Heart right ventricle (tissue), 16 donors: Measurements from ENCODE around the gene RPL36AL. TPM values are rescaled to one million over a fixed set of nuclear protein-coding genes. Genes with fewer than 3 reads are reported as not detected.
"Not testable (repeated sequence)": the region's sequence is repeated elsewhere in the genome, so short reads cannot be mapped to it uniquely, and the experiment has no call there.

Experiments used
- ATAC-seq, 8 donors: fragments of 200-7000 bp; cut with Tn5 transposase; one replicate each; pipeline ENCODE4 v1.9.1; 2020; ENCODE audit warnings: mild to moderate bottlenecking in 8 of 8, moderate library complexity in 8 of 8, moderate number of reproducible peaks in 1 of 8
- DNase-seq, 2 donors: peaks; one replicate each; pipeline ENCODE4 v3.0.0-alpha.2; 2020
- H3K27ac ChIP-seq, 10 donors: fragments of 200-600 bp; sonication (generic) in 2 of 10; one replicate each; pipeline versions ENCODE4 v1.5.0 to v1.8.0; 2020 to 2022; ENCODE audit warnings: mild to moderate bottlenecking in 3 of 10
- H3K27me3 ChIP-seq, 7 donors: fragments of 200-600 bp; one replicate each; pipeline ENCODE4 v1.8.0; 2021 to 2022; ENCODE audit warnings: mild to moderate bottlenecking in 2 of 7
- H3K36me3 ChIP-seq, 9 donors: fragments of 200-600 bp; sonication (generic) in 1 of 9; one replicate each; pipeline versions ENCODE4 v1.5.0 to v1.8.0; 2020 to 2022; ENCODE audit warnings: mild to moderate bottlenecking in 2 of 9
- H3K4me1 ChIP-seq, 9 donors: fragments of 200-600 bp; sonication (generic) in 1 of 9; one replicate each; pipeline versions ENCODE4 v1.5.0 to v1.8.0; 2020 to 2022; ENCODE audit warnings: mild to moderate bottlenecking in 4 of 9
- H3K4me3 ChIP-seq, 10 donors: fragments of 200-600 bp; sonication (generic) in 2 of 10; one replicate each; pipeline versions ENCODE4 v1.5.0 to v1.8.0; 2020 to 2022; ENCODE audit warnings: mild to moderate bottlenecking in 7 of 10, moderate library complexity in 2 of 10
- H3K9me3 ChIP-seq, 11 donors: fragments of 200-600 bp in 10 of 11; sonication (generic) in 2 of 11; one replicate each; pipeline versions ENCODE4 v1.5.0 to v1.8.0; 2013 to 2022; ENCODE audit warnings: mild to moderate bottlenecking in 2 of 11, control low read depth in 1 of 11, moderate library complexity in 1 of 11
- WGBS, 2 donors: extraction: QIAGEN DNeasy Blood & Tissue Kit; methylation state at CpG; one replicate each; pipeline ENCODE4 v1.1.7; 2013; ENCODE audit warnings: inconsistent platforms in 1 of 2; 5-methylcytosine and 5-hydroxymethylcytosine counted together
- intact Hi-C, 10 donors: fragments of 100-400 bp; cut with DNase I; formaldehyde crosslinking; loops; one replicate each; pipeline versions ENCODE4 v1.11.1 to v1.14.2; 2022
- polyA plus RNA-seq, 2 donors: library from polyadenylated mRNA; stranded (reverse); fragments of 200-250 nt; gene quantifications; one replicate each; pipeline ENCODE4 v1.2.3, GENCODE V29; 2013
- total RNA-seq, 10 donors: library from RNA; stranded (reverse); fragmentation: NEBNext Ultra II Directional in 3 of 10; extraction: Animal tissue kit (Norgen Biotek cat#: 25700) in 3 of 10; gene quantifications; one replicate each; pipeline versions ENCODE4 v1.2.1 to v1.2.4, GENCODE V29; 2021 to 2023
- TF ChIP-seq, protein P1 (sequence below), 9 donors: fragments of 200-600 bp; sonication (generic) in 2 of 9; IDR thresholded peaks; one replicate each; pipeline versions ENCODE4 v1.5.0 to v1.8.0; 2021 to 2022; ENCODE audit warnings: antibody characterized with exemption in 9 of 9, mild to moderate bottlenecking in 5 of 9, moderate library complexity in 1 of 9
- donor health status: Arrhythmogenic right ventricular cardiomyopathy.
- donor health status: ischemic (EF 13 %, LVEDD 7.1; RV severe dilation, severe dysfunction).
- donor health status: healthy with polysubstance abuse.
- donor health status: DM: no; HTN: yes; CAD: no.
- donor health status: DM: no; HTN: no; CAD: no.
- donor health status: ischemic (EF 25% LVEDD 6.9; RV normal size, moderate dysfunction).
- donor health status: ischemic (EF 25% LVEDD 5.7; RV mildly dilated, moderate dysfunction).
- donor health status: healthy.
- donor health status: DM: yes; HTN: yes; CAD: no.
- donor health status: Ischemic cardiomyopathy.
- donor health status: ischemic (EF 35%, LVEDD 5.7; RV mildly dilated, moderate dysfunction).
- donor health status: nonischemic (EF 11% LVEDD 7.7; RV severe dilation, severe dysfunction).
- donor health status: DM: yes; HTN: yes; CAD: no.
- donor health status: PGD.
- donor health status: ischemic (EF 29% LVEDD 5.4; RV normal size, mild dysfunction).
- donor health status: nonischemic (EF 23%, LVEDD 6.1; RV moderate dilation, normal function).

RPL36AL gene
- total and polyA plus RNA-seq, 12 donors, result 103 to 562 (median 128) TPM

DNA sequence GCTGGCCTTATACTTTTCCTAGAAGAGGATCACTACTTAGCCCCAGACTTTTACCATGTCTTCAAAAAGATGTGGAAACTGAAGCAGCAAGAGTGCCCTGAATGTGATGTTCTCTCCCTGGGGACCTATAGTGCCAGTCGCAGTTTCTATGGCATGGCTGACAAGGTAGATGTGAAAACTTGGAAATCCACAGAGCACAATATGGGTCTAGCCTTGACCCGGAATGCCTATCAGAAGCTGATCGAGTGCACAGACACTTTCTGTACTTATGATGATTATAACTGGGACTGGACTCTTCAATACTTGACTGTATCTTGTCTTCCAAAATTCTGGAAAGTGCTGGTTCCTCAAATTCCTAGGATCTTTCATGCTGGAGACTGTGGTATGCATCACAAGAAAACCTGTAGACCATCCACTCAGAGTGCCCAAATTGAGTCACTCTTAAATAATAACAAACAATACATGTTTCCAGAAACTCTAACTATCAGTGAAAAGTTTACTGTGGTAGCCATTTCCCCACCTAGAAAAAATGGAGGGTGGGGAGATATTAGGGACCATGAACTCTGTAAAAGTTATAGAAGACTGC lies 1.7 kb upstream of the RPL36AL start:
- DNase-seq (no peak), ATAC-seq (no peak)
- no peaks in the 10 kb centered on the region for H3K27me3 ChIP-seq
- 51 to 54% methylated on average over 3 of the region's 3 CpGs for WGBS, 2 donors
- H3K4me1 ChIP-seq, result peaks cover 0 to 63% (median 41%) of the 10 kb centered on the region in 9 donors
- H3K27ac ChIP-seq, result peak overlapping the region in 1 of 10 donors; percentile 92
- intact Hi-C loops, result loop anchor here in 1 of 10 donors (5.0 kb wide), 1 partner anchor 145 kb away; the partner anchor contains the start of gene KLHDC2
- TF ChIP-seq, protein P1, sequence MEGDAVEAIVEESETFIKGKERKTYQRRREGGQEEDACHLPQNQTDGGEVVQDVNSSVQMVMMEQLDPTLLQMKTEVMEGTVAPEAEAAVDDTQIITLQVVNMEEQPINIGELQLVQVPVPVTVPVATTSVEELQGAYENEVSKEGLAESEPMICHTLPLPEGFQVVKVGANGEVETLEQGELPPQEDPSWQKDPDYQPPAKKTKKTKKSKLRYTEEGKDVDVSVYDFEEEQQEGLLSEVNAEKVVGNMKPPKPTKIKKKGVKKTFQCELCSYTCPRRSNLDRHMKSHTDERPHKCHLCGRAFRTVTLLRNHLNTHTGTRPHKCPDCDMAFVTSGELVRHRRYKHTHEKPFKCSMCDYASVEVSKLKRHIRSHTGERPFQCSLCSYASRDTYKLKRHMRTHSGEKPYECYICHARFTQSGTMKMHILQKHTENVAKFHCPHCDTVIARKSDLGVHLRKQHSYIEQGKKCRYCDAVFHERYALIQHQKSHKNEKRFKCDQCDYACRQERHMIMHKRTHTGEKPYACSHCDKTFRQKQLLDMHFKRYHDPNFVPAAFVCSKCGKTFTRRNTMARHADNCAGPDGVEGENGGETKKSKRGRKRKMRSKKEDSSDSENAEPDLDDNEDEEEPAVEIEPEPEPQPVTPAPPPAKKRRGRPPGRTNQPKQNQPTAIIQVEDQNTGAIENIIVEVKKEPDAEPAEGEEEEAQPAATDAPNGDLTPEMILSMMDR (IDR thresholded peaks at IDR 0.05), result no peak
- no peaks in the 10 kb centered on the region for H3K9me3 ChIP-seq
- peaks cover 0 to 51% (median 12%) of the 10 kb centered on the region in 9 donors for H3K36me3 ChIP-seq
- peak overlapping the region in 9 of 10 donors; percentile 63 to 97 (median 91) for H3K4me3 ChIP-seq

DNA sequence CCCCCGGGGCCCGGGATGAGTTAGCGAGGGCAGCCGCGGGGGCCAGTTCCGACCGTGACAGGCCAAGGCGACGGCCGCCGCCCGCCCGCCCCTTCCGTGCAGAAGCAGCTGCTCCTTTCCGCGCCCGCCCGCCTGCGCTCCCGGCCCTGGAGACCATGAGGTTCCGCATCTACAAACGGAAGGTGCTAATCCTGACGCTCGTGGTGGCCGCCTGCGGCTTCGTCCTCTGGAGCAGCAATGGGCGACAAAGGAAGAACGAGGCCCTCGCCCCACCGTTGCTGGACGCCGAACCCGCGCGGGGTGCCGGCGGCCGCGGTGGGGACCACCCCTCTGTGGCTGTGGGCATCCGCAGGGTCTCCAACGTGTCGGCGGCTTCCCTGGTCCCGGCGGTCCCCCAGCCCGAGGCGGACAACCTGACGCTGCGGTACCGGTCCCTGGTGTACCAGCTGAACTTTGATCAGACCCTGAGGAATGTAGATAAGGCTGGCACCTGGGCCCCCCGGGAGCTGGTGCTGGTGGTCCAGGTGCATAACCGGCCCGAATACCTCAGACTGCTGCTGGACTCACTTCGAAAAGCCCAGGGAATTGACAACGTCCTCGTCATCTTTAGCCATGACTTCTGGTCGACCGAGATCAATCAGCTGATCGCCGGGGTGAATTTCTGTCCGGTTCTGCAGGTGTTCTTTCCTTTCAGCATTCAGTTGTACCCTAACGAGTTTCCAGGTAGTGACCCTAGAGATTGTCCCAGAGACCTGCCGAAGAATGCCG lies 872 bp upstream of the RPL36AL start:
- TF ChIP-seq, protein P1 (IDR thresholded peaks at IDR 0.05), result peak in 1 of 9 donors; percentile 13
- Histone ChIP-seq H3K9me3 (no peaks in the 10 kb centered on the region), H3K36me3 (peaks cover 0 to 51% (median 11%) of the 10 kb centered on the region in 9 donors), H3K27me3 (no peaks in the 10 kb centered on the region), H3K27ac (peak overlapping the region; percentile 72 to 98 (median 94)), H3K4me1 (peaks cover 0 to 64% (median 41%) of the 10 kb centered on the region in 9 donors), H3K4me3 (peak overlapping the region; percentile 63 to 97 (median 90))
- ATAC-seq, result peak; percentile 63 to 87 (median 72)
- intact Hi-C loops, result loop anchor here in 1 of 10 donors (5.0 kb wide), 1 partner anchor 146 kb away; the partner anchor contains the start of gene KLHDC2
- DNase-seq, result peak; percentile 78 to 79
- 2 to 4% methylated on average over 64 to 65 of the region's 65 CpGs for WGBS, 2 donors

DNA sequence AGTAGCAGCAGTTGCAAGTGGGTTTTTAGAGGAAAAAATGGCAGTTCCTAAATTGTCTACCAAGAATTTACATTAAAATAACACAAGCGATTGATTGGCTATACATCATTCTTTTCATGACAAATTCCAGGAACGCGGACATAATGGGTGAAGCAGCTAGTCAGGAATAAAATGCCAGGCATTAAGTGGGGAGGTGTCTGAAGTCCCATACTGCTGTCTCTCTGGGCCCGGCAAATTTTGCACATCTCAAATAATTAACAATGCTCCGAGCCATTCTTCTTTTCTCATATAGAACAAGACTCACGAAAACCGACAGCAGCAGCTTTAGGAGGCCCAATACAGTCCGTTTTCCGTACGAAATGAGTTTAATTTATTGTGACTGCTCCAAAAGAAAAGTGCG lies 696 bp downstream of the RPL36AL start:
- intact Hi-C loops, result loop anchor here in 1 of 10 donors (5.0 kb wide), 1 partner anchor 148 kb away; the partner anchor contains the start of gene KLHDC2
- no peaks in the 10 kb centered on the region for H3K27me3 ChIP-seq
- TF ChIP-seq, protein P1 (IDR thresholded peaks at IDR 0.05), result no peak
- H3K4me1 ChIP-seq, result peaks cover 0 to 62% (median 41%) of the 10 kb centered on the region in 9 donors
- DNase-seq (no peak), ATAC-seq (no peak)
- H3K36me3 ChIP-seq, result peaks cover 0 to 43% (median 11%) of the 10 kb centered on the region in 9 donors
- 1% methylated on average over 11 of the region's 11 CpGs for WGBS, 2 donors
- no peaks in the 10 kb centered on the region for H3K9me3 ChIP-seq
- peak overlapping the region; percentile 63 to 97 (median 90) for H3K4me3 ChIP-seq
- H3K27ac ChIP-seq, result peak overlapping the region in 9 of 10 donors; percentile 92 to 98 (median 95)

DNA sequence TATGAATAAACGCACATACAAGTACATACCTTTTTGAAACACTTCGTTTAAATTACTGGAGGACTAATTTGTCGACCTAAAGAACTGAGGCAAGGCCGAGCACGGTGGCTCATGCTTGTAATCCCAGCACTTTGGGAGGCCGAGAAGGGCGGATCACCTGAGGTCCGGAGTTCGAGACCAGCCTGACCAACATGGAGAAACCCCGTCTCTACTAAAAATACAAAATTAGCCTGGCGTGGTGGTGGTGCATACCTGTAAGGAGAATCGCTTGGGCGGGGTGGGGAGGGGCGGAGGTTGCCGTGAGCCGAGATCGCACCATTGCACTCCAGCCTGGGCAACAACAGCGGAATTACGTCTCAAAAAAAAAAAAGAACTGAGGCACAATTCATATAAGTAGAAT lies 1.2 kb downstream of the RPL36AL start:
- DNase-seq, ATAC-seq, intact Hi-C loops, H3K27me3 ChIP-seq, H3K9me3 ChIP-seq: not testable (repeated sequence)
- H3K36me3 ChIP-seq, result peaks cover 0 to 42% (median 11%) of the 10 kb centered on the region in 9 donors
- 68 to 76% methylated on average over 19 of the region's 19 CpGs for WGBS, 2 donors
- H3K27ac ChIP-seq, result peak overlapping the region in 5 of 10 donors; percentile 92 to 98 (median 95)
- peak overlapping the region in 9 of 10 donors; percentile 63 to 97 (median 91) for H3K4me3 ChIP-seq
- peaks cover 0 to 58% (median 41%) of the 10 kb centered on the region in 9 donors for H3K4me1 ChIP-seq
